Vagina (tissue), 2 donors: Measurements from ENCODE around the gene KL. TPM values are rescaled to one million over a fixed set of nuclear protein-coding genes. Genes with fewer than 3 reads are reported as not detected.

Source experiments
- DNase-seq, 2 donors: peaks; one replicate each; pipeline ENCODE4 v3.0.0-alpha.2; 2017; ENCODE audit errors: extremely low spot score in 2 of 2
- H3K27ac ChIP-seq: fragments of 200-600 bp; sonication (generic); one replicate; pipeline ENCODE4 v1.5.1; 2019
- H3K27me3 ChIP-seq: fragments of 200-600 bp; sonication (generic); one replicate; pipeline ENCODE4 v1.5.1; 2019
- H3K36me3 ChIP-seq, 2 donors: fragments of 200-600 bp; sonication (generic); one replicate each; pipeline ENCODE4 v1.5.1; 2017 to 2019
- H3K4me1 ChIP-seq: fragments of 200-600 bp; sonication (generic); one replicate; pipeline ENCODE4 v1.5.1; 2019
- H3K4me3 ChIP-seq, 2 donors: fragments of 200-600 bp; sonication (generic); 1 replicate in 1 of 2; 2 replicates in 1 of 2; pipeline ENCODE4 v1.5.1; 2016 to 2019
- H3K9me3 ChIP-seq: fragments of 200-600 bp; sonication (generic); one replicate; pipeline ENCODE4 v1.5.1; 2019
- CTCF ChIP-seq, 3 experiments: fragments of 450-650 bp in 2 of 3; fragments of 200-600 bp in 1 of 3; sonication (generic) in 1 of 3; IDR thresholded peaks; one replicate each; pipeline ENCODE4 v1.5.1; 2017 to 2019; ENCODE audit warnings: antibody characterized with exemption in 3 of 3, mild to moderate bottlenecking in 2 of 3, moderate library complexity in 2 of 3
- POLR2A ChIP-seq, 2 donors: fragments of 450-650 bp; IDR thresholded peaks; one replicate each; pipeline ENCODE4 v1.6.1; 2017; ENCODE audit warnings: antibody characterized with exemption in 2 of 2, mild to moderate bottlenecking in 2 of 2, moderate library complexity in 2 of 2
- POLR2AphosphoS5 ChIP-seq, 2 donors: sonication (generic); formaldehyde crosslinking; IDR thresholded peaks; one replicate each; pipeline ENCODE4 v1.9.0; 2017; ENCODE audit warnings: antibody characterized with exemption in 2 of 2, mild to moderate bottlenecking in 2 of 2, low read depth in 1 of 2; ENCODE audit not compliant: insufficient read depth in 1 of 2
- intact Hi-C: fragments of 100-400 bp; cut with DNase I; formaldehyde crosslinking; loops from one replicate; pipeline ENCODE4 v1.15.1; 2023
- total RNA-seq: library from RNA; depleted of rRNA; stranded (reverse); fragments of >200 nt; gene quantifications from one replicate; pipeline ENCODE4 v1.2.3, GENCODE V29; 2016

KL gene
- total RNA-seq, 1 donor from 2014 or later: 1.7 TPM

- Histone ChIP-seq H3K4me3 (no peak overlapping the region), H3K4me1 (no peaks in the 10 kb centered on the region), H3K36me3 (no peaks in the 10 kb centered on the region), H3K27me3 (no peaks in the 10 kb centered on the region), H3K27ac (no peak overlapping the region), H3K9me3 (no peaks in the 10 kb centered on the region)
- intact Hi-C loops: no loop called here
- TF ChIP-seq POLR2A (IDR thresholded peaks at IDR 0.05) (no peak), POLR2AphosphoS5 (IDR thresholded peaks at IDR 0.05; ENCODE audit: insufficient read depth in 1 of 2, low read depth in 1 of 2) (no peak), CTCF (IDR thresholded peaks at IDR 0.05) (no peak)
- no peak for DNase-seq
Measured at GRCh38 chr13:33069365-33069764, 53.1 kb downstream of the KL start.

- H3K36me3 ChIP-seq: no peaks in the 10 kb centered on the region
- TF ChIP-seq POLR2AphosphoS5 (IDR thresholded peaks at IDR 0.05; ENCODE audit: insufficient read depth in 1 of 2, low read depth in 1 of 2): no peak
- TF ChIP-seq CTCF (IDR thresholded peaks at IDR 0.05): no peak
- no peak for TF ChIP-seq POLR2A (IDR thresholded peaks at IDR 0.05)
- no peak for DNase-seq
- no peaks in the 10 kb centered on the region for H3K9me3 ChIP-seq
- no peaks in the 10 kb centered on the region for H3K27me3 ChIP-seq
- no peak overlapping the region for H3K4me3 ChIP-seq
- intact Hi-C loops: no loop called here
- H3K27ac ChIP-seq: no peak overlapping the region
- H3K4me1 ChIP-seq: no peaks in the 10 kb centered on the region
Measured at GRCh38 chr13:33070713-33071112, 54.5 kb downstream of the KL start.

GRCh38 chr13:33072282-33072681, 56.1 kb downstream of the KL start:
- Histone ChIP-seq H3K4me1 (no peaks in the 10 kb centered on the region), H3K27ac (no peak overlapping the region), H3K36me3 (no peaks in the 10 kb centered on the region), H3K4me3 (no peak overlapping the region), H3K27me3 (no peaks in the 10 kb centered on the region), H3K9me3 (no peaks in the 10 kb centered on the region)
- DNase-seq: no peak
- no peak for TF ChIP-seq CTCF (IDR thresholded peaks at IDR 0.05)
- no peak for TF ChIP-seq POLR2A (IDR thresholded peaks at IDR 0.05)
- TF ChIP-seq POLR2AphosphoS5 (IDR thresholded peaks at IDR 0.05; ENCODE audit: insufficient read depth in 1 of 2, low read depth in 1 of 2): no peak
- intact Hi-C loops: no loop called here

GRCh38 chr13:33072759-33073158, 56.5 kb downstream of the KL start:
- Histone ChIP-seq H3K36me3 (no peaks in the 10 kb centered on the region), H3K4me1 (no peaks in the 10 kb centered on the region), H3K27ac (no peak overlapping the region), H3K9me3 (no peaks in the 10 kb centered on the region), H3K4me3 (no peak overlapping the region), H3K27me3 (no peaks in the 10 kb centered on the region)
- intact Hi-C loops: no loop called here
- TF ChIP-seq CTCF (IDR thresholded peaks at IDR 0.05): no peak
- no peak for TF ChIP-seq POLR2AphosphoS5 (IDR thresholded peaks at IDR 0.05; ENCODE audit: insufficient read depth in 1 of 2, low read depth in 1 of 2)
- no peak for TF ChIP-seq POLR2A (IDR thresholded peaks at IDR 0.05)
- no peak for DNase-seq

- Histone ChIP-seq H3K9me3 (no peaks in the 10 kb centered on the region), H3K27ac (no peak overlapping the region), H3K36me3 (no peaks in the 10 kb centered on the region), H3K4me3 (no peak overlapping the region), H3K27me3 (no peaks in the 10 kb centered on the region), H3K4me1 (no peaks in the 10 kb centered on the region)
- TF ChIP-seq POLR2AphosphoS5 (IDR thresholded peaks at IDR 0.05; ENCODE audit: insufficient read depth in 1 of 2, low read depth in 1 of 2) (no peak), POLR2A (IDR thresholded peaks at IDR 0.05) (no peak), CTCF (IDR thresholded peaks at IDR 0.05) (no peak)
- DNase-seq: no peak
- intact Hi-C loops: no loop called here
Measured at GRCh38 chr13:33073338-33073737, 57.1 kb downstream of the KL start.
